Muscle of arm (tissue), 12 donors: Measurements from ENCODE around the gene KRTAP6-1. TPM values are rescaled to one million over a fixed set of nuclear protein-coding genes. Genes with fewer than 3 reads are reported as not detected.

Source experiments
- DNase-seq: peaks from one replicate; pipeline ENCODE4 v3.0.0-alpha.2; 2013
- polyA plus RNA-seq, 12 donors: library from polyadenylated mRNA; unstranded; fragments of 120-200 nt; gene quantifications; one replicate each; pipeline ENCODE4 v1.2.1, GENCODE V29; 2013; ENCODE audit not compliant: insufficient read length in 12 of 12

Gene KRTAP6-1
- polyA plus RNA-seq, 12 donors, result not detected

- peak; percentile 43 for DNase-seq
Measured at GRCh38 chr21:30579346-30579745, 34.4 kb downstream of the KRTAP6-1 start.

- no peak for DNase-seq
Measured at GRCh38 chr21:30577766-30578165, 36.0 kb downstream of the KRTAP6-1 start.

- DNase-seq, result no peak
Measured at GRCh38 chr21:30567617-30568016, 46.1 kb downstream of the KRTAP6-1 start.

GRCh38 chr21:30563630-30564029 lies 50.1 kb downstream of the KRTAP6-1 start:
- DNase-seq, result no peak

Other genes starting within 250 kb of the KRTAP6-1 start
- gene KRTAP13-2, start 241.7 kb downstream of the KRTAP6-1 start, polyA plus RNA-seq, result not detected
- gene KRTAP13-1, start 217.9 kb downstream of the KRTAP6-1 start, polyA plus RNA-seq, result not detected
- gene KRTAP13-3, start 188.0 kb downstream of the KRTAP6-1 start, polyA plus RNA-seq, result not detected
- not detected for gene KRTAP13-4, start 183.7 kb downstream of the KRTAP6-1 start, polyA plus RNA-seq
- gene KRTAP15-1, start 173.7 kb downstream of the KRTAP6-1 start, polyA plus RNA-seq, result not detected
- gene KRTAP19-1, start 133.6 kb downstream of the KRTAP6-1 start, polyA plus RNA-seq, result not detected
- gene KRTAP19-2, start 126.5 kb downstream of the KRTAP6-1 start, polyA plus RNA-seq, result not detected
- gene KRTAP19-3, start 121.9 kb downstream of the KRTAP6-1 start, polyA plus RNA-seq, result not detected
- not detected for gene KRTAP19-4, start 116.8 kb downstream of the KRTAP6-1 start, polyA plus RNA-seq
- gene KRTAP19-5, start 111.8 kb downstream of the KRTAP6-1 start, polyA plus RNA-seq, result not detected
- not detected for gene KRTAP19-6, start 72.1 kb downstream of the KRTAP6-1 start, polyA plus RNA-seq
- gene KRTAP19-7, start 52.6 kb downstream of the KRTAP6-1 start, polyA plus RNA-seq, result not detected
- not detected for gene KRTAP22-2, start 23.5 kb downstream of the KRTAP6-1 start, polyA plus RNA-seq
- not detected for gene KRTAP6-3, start 21.5 kb downstream of the KRTAP6-1 start, polyA plus RNA-seq
- not detected for gene KRTAP6-2, start 15.0 kb downstream of the KRTAP6-1 start, polyA plus RNA-seq
- gene KRTAP22-1, start 12.8 kb downstream of the KRTAP6-1 start, polyA plus RNA-seq, result not detected
- not detected for gene KRTAP20-1, start 2.5 kb upstream of the KRTAP6-1 start, polyA plus RNA-seq
- gene KRTAP20-4, start 6.7 kb upstream of the KRTAP6-1 start, polyA plus RNA-seq, result not detected
- not detected for gene KRTAP20-2, start 21.3 kb upstream of the KRTAP6-1 start, polyA plus RNA-seq
- not detected for gene KRTAP20-3, start 28.9 kb upstream of the KRTAP6-1 start, polyA plus RNA-seq
- not detected for gene KRTAP21-3, start 104.8 kb upstream of the KRTAP6-1 start, polyA plus RNA-seq
- not detected for gene KRTAP21-2, start 133.3 kb upstream of the KRTAP6-1 start, polyA plus RNA-seq
- not detected for gene KRTAP21-1, start 141.5 kb upstream of the KRTAP6-1 start, polyA plus RNA-seq
- gene KRTAP8-1, start 199.3 kb upstream of the KRTAP6-1 start, polyA plus RNA-seq, result not detected
- not detected for gene KRTAP7-1, start 215.8 kb upstream of the KRTAP6-1 start, polyA plus RNA-seq